ENCODE data around the gene WDR6.

The WDR6 gene

DNA sequence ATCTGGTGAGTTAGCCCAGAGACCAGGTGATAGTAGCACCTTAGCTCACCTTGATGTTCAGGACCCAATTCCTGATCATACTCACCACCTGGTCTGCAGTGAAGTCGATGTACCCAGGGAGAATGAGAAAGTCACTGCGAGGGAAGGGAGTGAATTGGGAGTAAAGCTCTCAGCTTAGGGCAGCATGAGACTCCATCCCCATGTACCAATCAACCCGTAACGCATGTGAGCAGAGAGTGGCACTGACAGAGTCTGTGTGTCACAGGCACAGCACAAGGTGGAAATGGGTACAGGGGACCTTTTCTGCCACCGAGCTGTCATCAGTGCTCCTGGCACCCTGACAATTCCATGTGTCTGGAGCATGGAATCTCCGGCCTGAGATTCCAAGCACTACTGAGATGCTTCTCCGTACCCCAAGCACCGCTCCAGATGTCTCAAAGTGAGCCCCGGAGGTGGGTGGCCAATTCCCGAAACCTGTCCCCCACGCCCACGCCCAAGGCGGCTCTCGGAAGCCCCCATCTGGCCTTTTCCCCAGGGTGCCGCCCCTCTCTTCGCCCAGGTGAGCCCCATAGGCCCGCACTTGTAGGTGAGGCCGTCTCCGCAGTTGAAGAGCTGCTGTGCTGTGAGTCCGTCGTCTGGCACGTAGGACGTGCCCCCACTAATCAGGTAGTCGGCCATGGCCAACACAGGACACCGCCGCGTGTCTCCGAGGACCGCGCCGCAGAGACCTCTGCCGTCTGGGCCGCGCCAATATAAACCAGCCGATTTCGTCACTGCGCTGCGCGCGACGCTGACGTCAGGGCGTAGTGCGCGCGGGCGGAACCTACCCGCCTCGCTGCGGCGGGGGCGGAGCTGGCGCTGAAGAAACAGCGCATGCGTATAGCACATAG lies 21.7 kb downstream of the WDR6 start, which contains the start of gene IMPDH2:
Gene IMPDH2, minus strand, starts transcription at position 726 of the 890 bp plus-strand sequence. Its CDS starts 48 bp downstream, at position 678.
- peak; percentile 50 to 97 (median 91) for DNase-seq

DNA sequence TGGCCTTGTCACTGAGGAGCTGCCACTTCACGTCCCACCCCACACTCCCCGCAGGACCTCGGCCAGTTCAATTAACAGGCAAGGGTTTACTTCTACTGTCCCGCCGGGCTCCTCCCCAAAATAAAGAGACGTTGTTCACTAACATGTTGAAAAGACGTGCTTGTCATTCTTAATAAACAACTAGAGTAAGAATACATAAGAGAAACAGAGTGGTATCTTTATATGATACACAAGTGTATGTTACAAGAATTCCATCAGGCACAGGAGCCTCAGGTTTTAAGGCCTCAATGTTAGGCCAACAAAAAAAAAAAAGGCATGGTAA lies 22.3 kb downstream of the WDR6 start:
- no peak for DNase-seq

DNA sequence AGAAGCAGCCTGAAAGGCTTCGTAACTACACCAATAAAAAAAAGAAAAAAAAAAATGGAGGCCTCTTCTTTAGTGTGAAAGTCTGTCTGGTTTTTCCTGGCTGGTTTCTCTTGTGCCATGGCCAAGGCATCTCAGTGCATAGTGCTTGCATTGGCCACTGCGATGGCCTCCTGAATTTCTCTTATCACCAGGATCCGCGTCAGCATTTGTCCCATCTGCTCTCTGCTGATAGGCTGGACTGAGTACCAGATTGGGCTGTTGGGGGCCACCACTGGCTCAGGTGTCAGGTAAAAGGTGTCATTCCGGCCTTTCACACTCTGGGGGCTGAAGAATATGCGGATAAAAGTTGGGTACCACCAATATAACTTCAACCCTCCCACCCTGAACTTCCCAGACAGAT lies 23.1 kb downstream of the WDR6 start:
- DNase-seq = no peak

GRCh38 chr3:49032646-49033304 lies 25.6 kb downstream of the WDR6 start:
- DNase-seq = no peak

- DNase-seq = no peak
These were observed 27.5 kb downstream of the WDR6 start for GRCh38 chr3:49034650-49035049.

- no peak for DNase-seq
These were observed 28.1 kb downstream of the WDR6 start for GRCh38 chr3:49035281-49035680.

GRCh38 chr3:49053543-49053942 lies 46.4 kb downstream of the WDR6 start:
- peak in 1 of 58 donors; percentile 2 for DNase-seq

DNA sequence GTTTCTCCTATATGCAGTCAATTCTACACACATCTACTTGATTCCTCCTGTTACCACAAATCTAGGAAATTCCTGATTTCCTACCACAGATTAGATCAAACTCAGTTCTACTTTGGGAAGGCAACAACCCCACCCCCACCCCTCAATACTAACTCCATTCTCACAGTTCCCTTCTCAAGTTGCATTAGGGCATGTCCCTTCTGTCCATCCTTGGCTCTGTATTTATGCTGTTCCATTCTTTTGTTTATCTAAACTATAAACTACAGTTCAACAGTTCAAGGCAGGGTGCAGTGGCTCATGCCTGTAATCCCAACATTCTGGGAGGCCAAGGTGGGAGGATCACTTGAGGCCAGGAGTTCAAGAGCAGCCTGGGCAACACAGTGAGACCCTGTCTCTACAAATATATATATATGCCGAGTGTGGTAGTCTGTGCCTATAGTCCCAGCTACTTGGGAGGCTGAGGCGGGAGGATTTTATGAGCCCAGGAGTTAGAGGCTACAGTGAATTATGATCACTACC lies 47.2 kb downstream of the WDR6 start:
- no peak for DNase-seq

DNA sequence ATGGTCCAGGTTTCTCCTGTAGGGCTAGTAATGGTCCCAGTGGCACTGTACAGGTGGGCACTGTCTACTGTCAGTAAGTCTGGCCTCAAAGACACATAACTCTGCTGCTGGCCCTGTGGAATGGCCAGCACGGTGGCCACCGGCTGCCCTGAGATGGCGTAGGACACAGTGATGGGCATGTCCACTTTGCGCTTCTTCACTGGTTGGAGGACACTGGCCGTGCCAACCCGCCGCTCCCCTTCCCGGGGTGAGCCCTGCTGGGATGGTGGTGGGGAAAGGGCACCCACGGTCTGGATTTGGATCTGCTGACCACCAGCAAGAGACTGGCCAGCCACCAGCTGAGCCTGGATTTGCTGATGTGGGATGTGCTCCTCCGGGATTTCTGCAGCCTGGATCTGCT lies 50.1 kb downstream of the WDR6 start:
- no peak for DNase-seq

DNA sequence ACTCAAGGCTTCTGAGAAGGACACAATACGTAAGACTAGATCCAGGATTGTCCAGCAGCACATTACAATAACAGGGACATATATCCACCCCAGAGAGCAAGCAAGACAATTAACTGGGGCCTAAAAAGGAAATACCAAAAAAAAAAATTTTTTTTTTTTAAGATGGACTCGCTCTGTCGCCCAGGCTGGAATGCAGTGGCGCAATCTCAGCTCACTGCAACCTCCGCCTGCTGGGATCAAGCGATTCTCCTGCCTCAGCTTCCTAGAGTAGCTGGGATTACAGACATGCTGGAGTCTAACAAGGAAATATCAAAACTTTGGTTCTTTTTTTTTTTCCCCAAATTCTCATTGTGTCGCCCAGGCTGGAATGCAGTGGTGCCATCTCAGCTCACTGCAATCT lies 50.8 kb downstream of the WDR6 start:
- no peak for DNase-seq

All from anterior cingulate cortex (tissue), 58 donors.